GM12873 (cell line): Measurements from ENCODE around the gene SREBF2.

Experiments used
- TF ChIP-seq, protein P1 (sequence below): IDR thresholded peaks from 2 replicates; pipeline ENCODE4 v1.5.1; 2012; ENCODE audit warnings: low read depth, mild to moderate bottlenecking, moderate library complexity, low read length, control low read depth; ENCODE audit not compliant: insufficient read depth; ENCODE audit errors: missing control alignments

SREBF2 gene

DNA sequence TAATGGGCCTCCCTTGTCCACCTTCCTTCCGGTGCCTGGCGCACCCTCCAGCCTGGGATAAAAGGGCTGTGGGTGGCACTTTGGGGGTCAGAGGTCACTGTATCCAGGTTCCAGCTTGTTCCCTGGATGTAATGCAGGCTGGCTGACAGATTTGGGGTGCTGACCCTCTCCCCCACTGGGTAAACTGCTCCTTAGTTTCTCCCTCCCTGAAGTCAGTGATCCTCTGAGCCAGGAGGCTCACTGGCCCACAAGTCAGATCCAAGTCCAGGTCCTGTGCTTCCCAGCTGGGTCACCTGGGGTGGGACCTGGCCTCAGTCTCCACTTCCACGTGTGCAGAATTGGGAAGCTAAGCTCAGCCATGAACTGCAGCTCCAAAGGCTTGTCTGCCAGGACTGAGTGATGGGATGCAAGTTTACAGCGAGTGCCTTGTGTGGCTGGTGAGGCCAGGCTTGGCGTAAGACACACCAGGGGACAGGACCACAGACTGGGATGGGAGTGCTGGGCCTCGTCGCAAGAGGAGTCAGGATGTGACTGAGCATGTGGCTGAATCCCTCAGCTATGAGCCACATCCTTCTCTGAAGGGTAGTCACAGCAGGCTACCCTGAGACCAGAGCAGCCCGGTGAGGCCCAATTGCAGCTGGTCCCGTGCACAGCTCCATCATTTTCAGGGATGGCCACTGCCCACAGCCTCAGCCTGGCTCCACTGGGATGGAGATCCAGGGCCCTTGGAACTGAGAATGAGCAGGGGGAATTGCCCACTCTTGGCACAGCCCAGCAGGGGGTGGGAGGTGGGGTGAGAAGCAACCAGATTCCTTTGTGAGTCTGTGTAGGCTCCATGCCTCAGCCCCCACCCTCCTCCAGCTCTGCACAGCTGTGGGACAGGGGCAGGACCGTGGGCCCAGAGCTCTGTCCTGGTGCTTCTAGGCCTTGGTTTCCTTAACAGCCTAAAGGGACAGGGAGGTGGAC, 74.8 kb downstream of the SREBF2 start:
- TF ChIP-seq, protein P1, sequence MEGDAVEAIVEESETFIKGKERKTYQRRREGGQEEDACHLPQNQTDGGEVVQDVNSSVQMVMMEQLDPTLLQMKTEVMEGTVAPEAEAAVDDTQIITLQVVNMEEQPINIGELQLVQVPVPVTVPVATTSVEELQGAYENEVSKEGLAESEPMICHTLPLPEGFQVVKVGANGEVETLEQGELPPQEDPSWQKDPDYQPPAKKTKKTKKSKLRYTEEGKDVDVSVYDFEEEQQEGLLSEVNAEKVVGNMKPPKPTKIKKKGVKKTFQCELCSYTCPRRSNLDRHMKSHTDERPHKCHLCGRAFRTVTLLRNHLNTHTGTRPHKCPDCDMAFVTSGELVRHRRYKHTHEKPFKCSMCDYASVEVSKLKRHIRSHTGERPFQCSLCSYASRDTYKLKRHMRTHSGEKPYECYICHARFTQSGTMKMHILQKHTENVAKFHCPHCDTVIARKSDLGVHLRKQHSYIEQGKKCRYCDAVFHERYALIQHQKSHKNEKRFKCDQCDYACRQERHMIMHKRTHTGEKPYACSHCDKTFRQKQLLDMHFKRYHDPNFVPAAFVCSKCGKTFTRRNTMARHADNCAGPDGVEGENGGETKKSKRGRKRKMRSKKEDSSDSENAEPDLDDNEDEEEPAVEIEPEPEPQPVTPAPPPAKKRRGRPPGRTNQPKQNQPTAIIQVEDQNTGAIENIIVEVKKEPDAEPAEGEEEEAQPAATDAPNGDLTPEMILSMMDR: no peak

DNA sequence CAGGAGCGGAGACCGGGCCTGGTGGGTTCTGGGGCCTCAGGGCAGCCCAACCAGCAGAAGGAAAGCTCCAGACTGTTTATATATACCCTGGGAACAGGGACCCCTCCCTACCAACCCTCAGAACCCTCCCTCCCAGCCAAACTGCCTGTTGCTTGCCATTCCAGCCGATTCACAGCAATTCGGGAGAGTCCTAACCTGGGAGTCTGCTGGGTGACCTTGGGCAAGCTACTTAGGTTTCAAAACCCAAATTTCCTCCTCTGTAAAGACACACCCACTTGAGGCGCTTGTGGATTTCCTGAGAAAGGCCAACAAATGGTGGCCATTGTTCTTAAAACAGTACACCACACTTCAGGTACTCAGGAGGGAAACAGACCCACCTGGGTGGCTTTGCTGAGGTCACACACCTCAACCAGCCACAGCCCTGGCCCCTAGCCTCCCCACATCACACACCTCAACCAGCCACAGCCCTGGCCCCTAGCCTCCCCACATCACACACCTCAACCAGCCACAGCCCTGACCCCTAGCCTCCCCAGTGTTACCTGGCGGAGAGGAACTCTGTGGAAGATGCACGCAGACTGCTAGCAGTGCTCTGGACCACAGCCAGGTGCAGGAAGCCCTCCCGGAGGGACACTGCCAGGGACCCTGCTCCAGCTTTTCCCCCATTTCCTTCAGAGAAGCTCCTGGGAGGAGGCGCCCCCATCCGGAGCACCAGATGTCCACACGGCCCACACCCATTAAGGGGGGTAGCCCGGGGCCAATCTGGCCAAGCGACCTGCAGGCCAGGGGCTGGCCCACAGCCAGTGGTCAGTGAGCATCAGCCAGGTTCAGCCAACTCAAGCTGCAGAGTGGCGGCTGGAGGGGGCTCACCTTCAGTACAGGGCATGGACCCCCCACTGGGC, 75.8 kb downstream of the SREBF2 start:
- TF ChIP-seq, protein P1: no peak

DNA sequence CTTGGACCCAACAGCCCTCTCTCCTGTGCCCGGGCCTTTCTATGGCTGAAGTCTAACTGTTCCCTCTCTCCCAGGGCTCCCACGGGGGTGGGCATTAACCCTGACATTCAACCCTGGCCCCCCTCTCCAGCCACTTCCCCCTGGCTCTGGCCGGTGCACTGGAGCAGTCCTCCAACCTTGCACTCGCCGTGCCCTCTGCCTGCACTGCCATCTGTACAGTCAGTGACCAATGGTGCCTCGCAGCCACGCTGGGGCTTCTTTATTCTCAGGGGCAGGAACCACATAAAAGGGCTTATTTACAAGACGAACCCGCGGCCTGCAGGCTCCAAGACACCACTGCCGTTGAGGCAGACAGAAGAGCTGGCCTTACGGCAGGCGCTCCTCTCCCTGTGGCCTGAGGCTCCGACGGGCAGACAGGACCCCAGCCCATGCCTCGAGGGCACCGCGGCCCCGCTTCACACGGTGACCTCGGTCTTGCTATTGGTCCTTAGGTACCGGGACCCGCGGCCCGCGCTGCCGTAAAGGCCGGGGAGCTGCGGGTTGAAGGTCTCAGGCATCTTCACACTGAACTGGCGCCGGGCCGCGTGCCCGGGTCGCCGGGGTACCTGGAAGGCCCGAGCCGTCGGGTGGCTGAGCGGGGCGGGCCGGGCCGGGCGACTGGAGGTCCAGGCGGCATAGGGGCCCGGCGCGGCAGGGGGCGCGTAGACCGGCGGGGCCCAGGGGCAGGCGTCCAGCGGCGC, 76.6 kb downstream of the SREBF2 start:
- TF ChIP-seq, protein P1: no peak

DNA sequence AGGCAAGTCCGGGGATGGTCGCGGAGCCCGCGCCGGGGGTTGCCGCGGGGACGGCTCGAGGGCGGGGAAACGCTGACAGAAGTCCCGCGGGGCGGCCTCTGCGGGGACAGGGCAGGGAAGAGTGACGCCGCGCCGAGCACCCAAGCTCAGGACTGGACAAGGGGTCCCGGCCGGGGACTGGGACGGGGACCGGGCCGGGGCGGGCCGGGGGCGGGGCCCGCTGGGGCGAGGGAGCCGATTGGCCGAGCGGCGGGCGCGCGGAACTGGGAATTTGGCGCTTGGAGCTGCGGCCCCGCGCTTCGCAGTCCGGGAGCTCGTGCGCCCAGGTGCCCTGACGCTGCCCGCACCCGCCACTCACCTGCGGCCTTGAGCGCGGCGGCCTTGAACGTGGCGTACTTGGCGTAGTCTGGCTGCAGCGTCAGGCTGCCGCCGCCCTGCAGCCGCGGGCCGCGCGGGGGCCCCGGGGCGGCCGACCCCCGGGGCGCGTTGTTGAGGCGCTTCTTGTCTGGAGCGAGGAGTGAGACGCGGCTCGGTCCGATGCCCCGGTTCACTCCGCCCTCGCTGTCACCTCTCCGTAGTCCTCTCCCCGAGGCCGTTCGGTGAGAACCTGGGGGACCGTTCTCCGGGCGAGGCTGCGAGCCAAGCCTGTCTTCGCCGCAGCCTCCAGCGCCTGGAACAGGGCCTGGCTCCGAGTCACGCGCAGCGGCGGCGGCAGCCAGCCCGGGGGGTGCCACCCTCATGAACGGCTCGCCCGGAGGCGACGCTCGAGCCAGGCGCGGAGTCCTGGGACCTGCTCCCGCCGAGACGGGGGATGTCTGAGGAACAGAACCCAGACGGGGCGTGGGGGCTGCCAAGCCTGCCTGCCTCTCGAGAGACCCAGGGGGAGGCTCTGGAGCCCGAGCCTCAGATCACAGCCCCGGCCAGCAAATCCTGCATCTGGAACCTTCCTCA, 77.4 kb downstream of the SREBF2 start:
- TF ChIP-seq, protein P1: no peak

DNA sequence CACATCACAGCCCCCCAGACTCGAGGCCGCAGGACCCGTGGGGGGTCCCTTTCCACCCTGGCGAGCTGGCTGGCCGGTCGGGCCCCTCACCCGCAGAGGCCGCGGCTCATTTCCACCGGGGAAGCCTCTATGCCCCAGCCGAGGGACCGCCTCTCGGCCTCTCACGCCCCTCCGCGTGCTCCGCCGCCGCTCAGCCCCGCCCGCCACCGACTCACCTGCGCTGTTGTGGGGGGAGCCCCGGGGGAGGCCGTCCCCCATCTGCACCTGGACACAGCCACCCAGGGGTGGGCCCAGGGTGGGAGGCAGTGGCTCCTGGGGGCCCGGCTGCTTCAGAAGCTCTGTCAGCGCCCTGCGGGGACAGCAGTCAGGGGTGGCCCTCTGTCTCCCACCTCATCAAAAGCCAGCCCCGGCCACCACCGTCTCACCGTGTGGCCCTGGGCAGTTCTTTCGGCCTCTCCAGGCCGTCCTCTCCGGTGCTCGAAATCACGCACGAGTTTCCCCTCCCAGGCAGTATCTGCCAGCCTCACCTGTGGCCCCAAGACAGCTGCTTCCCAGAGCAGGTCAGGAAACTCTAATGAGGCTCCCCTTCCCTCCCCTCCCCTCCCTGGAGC, 78.2 kb downstream of the SREBF2 start:
- TF ChIP-seq, protein P1: no peak

DNA sequence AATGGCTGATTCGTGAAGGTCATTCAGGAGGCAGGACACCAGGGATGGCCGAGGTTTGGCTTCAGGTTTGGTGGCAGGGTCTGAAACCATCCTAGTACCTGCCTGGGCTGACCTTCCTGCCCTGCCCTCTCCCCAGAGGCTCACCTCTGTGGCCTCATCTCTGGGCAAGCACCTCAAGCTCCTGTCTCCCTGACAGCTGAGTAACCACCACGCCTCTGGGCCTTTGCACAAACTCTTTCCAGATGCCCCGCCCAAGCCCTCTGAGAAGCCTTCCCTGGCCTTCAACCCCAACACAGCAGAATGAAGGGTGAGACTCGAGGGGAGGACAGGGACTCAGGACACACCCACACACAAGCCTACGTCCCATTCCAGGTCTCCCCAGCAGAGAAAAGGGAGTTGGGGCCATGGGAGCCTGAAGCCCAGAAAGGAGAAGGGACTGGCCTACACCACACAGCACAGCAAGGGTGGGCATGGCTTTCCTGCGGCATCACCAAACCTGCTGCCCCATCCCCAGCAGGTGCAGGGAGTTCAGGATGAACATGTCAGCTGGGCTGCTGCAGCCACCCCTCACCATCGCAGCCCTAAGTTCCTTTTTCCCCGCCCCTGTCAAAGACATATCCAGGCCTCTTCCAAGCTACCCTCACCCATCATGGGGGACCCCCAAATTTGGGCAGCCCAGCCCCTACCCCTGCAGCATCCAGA, 79.6 kb downstream of the SREBF2 start:
- TF ChIP-seq, protein P1: no peak
